ENCODE measurements around the gene MKX.

Gene MKX

GRCh38 chr10:27742195-27743011, 3.2 kb downstream of the MKX start:
- no peaks in the 10 kb centered on the region for H3K36me3 ChIP-seq (ENCODE audit: insufficient read depth, low read length)
- peak overlapping the region; percentile 90 for H2AFZ ChIP-seq (ENCODE audit: low read length, unreplicated experiment)
- H3K4me1 ChIP-seq (ENCODE audit: control insufficient read depth, insufficient read depth, low read length, unreplicated experiment) = peaks cover 9% of the 10 kb centered on the region
- H3K4me3 ChIP-seq (ENCODE audit: low read depth, low read length) = peak overlapping the region; percentile 76
- no peak overlapping the region for H3K27ac ChIP-seq (ENCODE audit: low read depth, low read length)
- H3K79me2 ChIP-seq (ENCODE audit: control insufficient read depth, insufficient read depth, low read length, unreplicated experiment) = no peaks in the 10 kb centered on the region
- H3K27me3 ChIP-seq (ENCODE audit: insufficient read depth, low read length) = peaks cover 57% of the 10 kb centered on the region

GRCh38 chr10:27741173-27742091, 4.2 kb downstream of the MKX start:
- Histone ChIP-seq H2AFZ (ENCODE audit: low read length, unreplicated experiment) (peak overlapping the region; percentile 44), H3K4me1 (ENCODE audit: control insufficient read depth, insufficient read depth, low read length, unreplicated experiment) (peaks cover 9% of the 10 kb centered on the region), H3K4me3 (ENCODE audit: low read depth, low read length) (peak overlapping the region; percentile 76; the same call in 1 of the 2 replicates), H3K27me3 (ENCODE audit: insufficient read depth, low read length) (peaks cover 54% of the 10 kb centered on the region), H3K36me3 (ENCODE audit: insufficient read depth, low read length) (no peaks in the 10 kb centered on the region), H3K27ac (ENCODE audit: low read depth, low read length) (no peak overlapping the region), H3K79me2 (ENCODE audit: control insufficient read depth, insufficient read depth, low read length, unreplicated experiment) (no peaks in the 10 kb centered on the region)

- Histone ChIP-seq H3K27ac (ENCODE audit: low read depth, low read length) (no peak overlapping the region), H3K79me2 (ENCODE audit: control insufficient read depth, insufficient read depth, low read length, unreplicated experiment) (no peaks in the 10 kb centered on the region), H3K36me3 (ENCODE audit: insufficient read depth, low read length) (no peaks in the 10 kb centered on the region), H3K4me1 (ENCODE audit: control insufficient read depth, insufficient read depth, low read length, unreplicated experiment) (no peaks in the 10 kb centered on the region), H3K27me3 (ENCODE audit: insufficient read depth, low read length) (peaks cover 14% of the 10 kb centered on the region; the same call in 1 of the 2 replicates), H3K4me3 (ENCODE audit: low read depth, low read length) (no peak overlapping the region), H2AFZ (ENCODE audit: low read length, unreplicated experiment) (no peak overlapping the region)
These were observed 9.2 kb downstream of the MKX start for GRCh38 chr10:27736396-27736795.

GRCh38 chr10:27730041-27730440, 15.6 kb downstream of the MKX start:
- H3K79me2 ChIP-seq (ENCODE audit: control insufficient read depth, insufficient read depth, low read length, unreplicated experiment) = no peaks in the 10 kb centered on the region
- no peak overlapping the region for H3K4me3 ChIP-seq (ENCODE audit: low read depth, low read length)
- no peaks in the 10 kb centered on the region for H3K36me3 ChIP-seq (ENCODE audit: insufficient read depth, low read length)
- H3K4me1 ChIP-seq (ENCODE audit: control insufficient read depth, insufficient read depth, low read length, unreplicated experiment) = no peaks in the 10 kb centered on the region
- H3K27ac ChIP-seq (ENCODE audit: low read depth, low read length) = no peak overlapping the region
- H2AFZ ChIP-seq (ENCODE audit: low read length, unreplicated experiment) = no peak overlapping the region
- H3K27me3 ChIP-seq (ENCODE audit: insufficient read depth, low read length) = no peaks in the 10 kb centered on the region

- H3K4me1 ChIP-seq (ENCODE audit: control insufficient read depth, insufficient read depth, low read length, unreplicated experiment) = no peaks in the 10 kb centered on the region
- no peak overlapping the region for H3K4me3 ChIP-seq (ENCODE audit: low read depth, low read length)
- no peaks in the 10 kb centered on the region for H3K27me3 ChIP-seq (ENCODE audit: insufficient read depth, low read length)
- H3K27ac ChIP-seq (ENCODE audit: low read depth, low read length) = no peak overlapping the region
- H2AFZ ChIP-seq (ENCODE audit: low read length, unreplicated experiment) = no peak overlapping the region
- no peaks in the 10 kb centered on the region for H3K36me3 ChIP-seq (ENCODE audit: insufficient read depth, low read length)
- no peaks in the 10 kb centered on the region for H3K79me2 ChIP-seq (ENCODE audit: control insufficient read depth, insufficient read depth, low read length, unreplicated experiment)
These were observed 17.3 kb downstream of the MKX start for GRCh38 chr10:27728338-27728737.

- Histone ChIP-seq H3K79me2 (ENCODE audit: control insufficient read depth, insufficient read depth, low read length, unreplicated experiment) (no peaks in the 10 kb centered on the region), H3K4me1 (ENCODE audit: control insufficient read depth, insufficient read depth, low read length, unreplicated experiment) (no peaks in the 10 kb centered on the region), H3K27me3 (ENCODE audit: insufficient read depth, low read length) (no peaks in the 10 kb centered on the region), H3K4me3 (ENCODE audit: low read depth, low read length) (no peak overlapping the region), H3K36me3 (ENCODE audit: insufficient read depth, low read length) (no peaks in the 10 kb centered on the region), H2AFZ (ENCODE audit: low read length, unreplicated experiment) (no peak overlapping the region), H3K27ac (ENCODE audit: low read depth, low read length) (no peak overlapping the region)
These were observed 21.3 kb downstream of the MKX start for GRCh38 chr10:27724287-27724686.

GRCh38 chr10:27723436-27723835, 22.2 kb downstream of the MKX start:
- Histone ChIP-seq H3K4me3 (ENCODE audit: low read depth, low read length) (no peak overlapping the region), H2AFZ (ENCODE audit: low read length, unreplicated experiment) (no peak overlapping the region), H3K36me3 (ENCODE audit: insufficient read depth, low read length) (no peaks in the 10 kb centered on the region), H3K27me3 (ENCODE audit: insufficient read depth, low read length) (no peaks in the 10 kb centered on the region), H3K79me2 (ENCODE audit: control insufficient read depth, insufficient read depth, low read length, unreplicated experiment) (no peaks in the 10 kb centered on the region), H3K4me1 (ENCODE audit: control insufficient read depth, insufficient read depth, low read length, unreplicated experiment) (no peaks in the 10 kb centered on the region), H3K27ac (ENCODE audit: low read depth, low read length) (no peak overlapping the region)

GRCh38 chr10:27720529-27720928, 25.1 kb downstream of the MKX start:
- Histone ChIP-seq H3K27me3 (ENCODE audit: insufficient read depth, low read length) (0 out of 2 replicates have a peak, but pooled peaks cover 3% of the 10 kb centered on the region), H3K27ac (ENCODE audit: low read depth, low read length) (no peak overlapping the region), H3K36me3 (ENCODE audit: insufficient read depth, low read length) (no peaks in the 10 kb centered on the region), H2AFZ (ENCODE audit: low read length, unreplicated experiment) (no peak overlapping the region), H3K4me1 (ENCODE audit: control insufficient read depth, insufficient read depth, low read length, unreplicated experiment) (no peaks in the 10 kb centered on the region), H3K79me2 (ENCODE audit: control insufficient read depth, insufficient read depth, low read length, unreplicated experiment) (no peaks in the 10 kb centered on the region), H3K4me3 (ENCODE audit: low read depth, low read length) (no peak overlapping the region)

- H3K27ac ChIP-seq (ENCODE audit: low read depth, low read length) = no peak overlapping the region
- H3K36me3 ChIP-seq (ENCODE audit: insufficient read depth, low read length) = no peaks in the 10 kb centered on the region
- no peaks in the 10 kb centered on the region for H3K4me1 ChIP-seq (ENCODE audit: control insufficient read depth, insufficient read depth, low read length, unreplicated experiment)
- H3K79me2 ChIP-seq (ENCODE audit: control insufficient read depth, insufficient read depth, low read length, unreplicated experiment) = no peaks in the 10 kb centered on the region
- H2AFZ ChIP-seq (ENCODE audit: low read length, unreplicated experiment) = no peak overlapping the region
- no peak overlapping the region for H3K4me3 ChIP-seq (ENCODE audit: low read depth, low read length)
- 0 out of 2 replicates have a peak, but pooled peaks cover 3% of the 10 kb centered on the region for H3K27me3 ChIP-seq (ENCODE audit: insufficient read depth, low read length)
These were observed 26.6 kb downstream of the MKX start for GRCh38 chr10:27719052-27719451.

- Histone ChIP-seq H3K4me3 (ENCODE audit: low read depth, low read length) (no peak overlapping the region), H3K27ac (ENCODE audit: low read depth, low read length) (no peak overlapping the region), H2AFZ (ENCODE audit: low read length, unreplicated experiment) (no peak overlapping the region), H3K36me3 (ENCODE audit: insufficient read depth, low read length) (no peaks in the 10 kb centered on the region), H3K4me1 (ENCODE audit: control insufficient read depth, insufficient read depth, low read length, unreplicated experiment) (no peaks in the 10 kb centered on the region), H3K79me2 (ENCODE audit: control insufficient read depth, insufficient read depth, low read length, unreplicated experiment) (no peaks in the 10 kb centered on the region), H3K27me3 (ENCODE audit: insufficient read depth, low read length) (0 out of 2 replicates have a peak, but pooled peaks cover 3% of the 10 kb centered on the region)
These were observed 27.8 kb downstream of the MKX start for GRCh38 chr10:27717861-27718260.
